ENCODE results near the gene CDH4. TPM values are rescaled to one million over a fixed set of nuclear protein-coding genes. Genes with fewer than 3 reads are reported as not detected.
"Not testable (repeated sequence)": the region's sequence is repeated elsewhere in the genome, so short reads cannot be mapped to it uniquely, and the experiment has no call there.

CDH4 gene
- polyA plus RNA-seq, 6 donors from 2014 or later: not detected

- no peak for ATAC-seq (ENCODE audit: low read depth in 2 of 2)
- H3K27ac Mint-ChIP-seq: no peak overlapping the region
- H3K4me1 Mint-ChIP-seq: no peaks in the 10 kb centered on the region
- no peak for DNase-seq
- H3K9me3 Mint-ChIP-seq: peaks cover 5 to 22% (median 7%) of the 10 kb centered on the region in 7 donors
- peaks cover 4 to 10% (median 6%) of the 10 kb centered on the region in 3 donors for H3K27me3 Mint-ChIP-seq
- H3K4me3 Mint-ChIP-seq: no peak overlapping the region
- no peaks in the 10 kb centered on the region for H3K36me3 Mint-ChIP-seq
These were observed 137.0 kb downstream of the CDH4 start for GRCh38 chr20:61389077-61389476.

- H3K4me1 Mint-ChIP-seq: no peaks in the 10 kb centered on the region
- H3K4me3 Mint-ChIP-seq: no peak overlapping the region
- DNase-seq: no peak
- H3K27ac Mint-ChIP-seq: peak overlapping the region in 1 of 6 donors; percentile 57
- peaks cover 2 to 24% (median 7%) of the 10 kb centered on the region in 7 donors for H3K9me3 Mint-ChIP-seq
- peaks cover 4 to 10% (median 6%) of the 10 kb centered on the region in 3 donors for H3K27me3 Mint-ChIP-seq
- H3K36me3 Mint-ChIP-seq: no peaks in the 10 kb centered on the region
- ATAC-seq (ENCODE audit: low read depth in 2 of 2): no peak
These were observed 139.1 kb downstream of the CDH4 start for GRCh38 chr20:61391185-61391584.

- Mint-ChIP-seq H3K36me3 (no peaks in the 10 kb centered on the region), H3K9me3 (peaks cover 2 to 19% (median 7%) of the 10 kb centered on the region in 7 donors), H3K27ac (no peak overlapping the region), H3K4me3 (no peak overlapping the region), H3K4me1 (no peaks in the 10 kb centered on the region), H3K27me3 (peaks cover 4 to 9% (median 5%) of the 10 kb centered on the region in 3 donors)
- ATAC-seq (ENCODE audit: low read depth in 2 of 2) (no peak), DNase-seq (no peak)
These were observed 139.9 kb downstream of the CDH4 start for GRCh38 chr20:61391812-61392520.

GRCh38 chr20:61394088-61394799 is 142.2 kb downstream of the CDH4 start:
- Mint-ChIP-seq H3K4me1 (no peaks in the 10 kb centered on the region), H3K36me3 (no peaks in the 10 kb centered on the region), H3K27me3 (no peaks in the 10 kb centered on the region), H3K4me3 (no peak overlapping the region), H3K9me3 (peaks cover 2 to 9% (median 7%) of the 10 kb centered on the region in 7 donors), H3K27ac (no peak overlapping the region)
- DNase-seq (no peak), ATAC-seq (ENCODE audit: low read depth in 2 of 2) (no peak)

GRCh38 chr20:61396262-61396848 is 144.3 kb downstream of the CDH4 start:
- Mint-ChIP-seq H3K4me3 (no peak overlapping the region), H3K4me1 (no peaks in the 10 kb centered on the region), H3K27ac (no peak overlapping the region), H3K27me3 (no peaks in the 10 kb centered on the region), H3K9me3 (peaks cover 0 to 16% (median 5%) of the 10 kb centered on the region in 7 donors), H3K36me3 (no peaks in the 10 kb centered on the region)
- DNase-seq: no peak
- ATAC-seq (ENCODE audit: low read depth in 2 of 2): no peak

GRCh38 chr20:61397146-61397545 is 145.1 kb downstream of the CDH4 start:
- Mint-ChIP-seq H3K4me3 (no peak overlapping the region), H3K27me3 (no peaks in the 10 kb centered on the region), H3K36me3 (no peaks in the 10 kb centered on the region), H3K9me3 (peaks cover 0 to 16% (median 3%) of the 10 kb centered on the region in 7 donors), H3K4me1 (no peaks in the 10 kb centered on the region), H3K27ac (no peak overlapping the region)
- no peak for DNase-seq
- ATAC-seq (ENCODE audit: low read depth in 2 of 2): no peak

- Mint-ChIP-seq H3K4me1 (no peaks in the 10 kb centered on the region), H3K27me3 (no peaks in the 10 kb centered on the region), H3K4me3 (no peak overlapping the region), H3K36me3 (no peaks in the 10 kb centered on the region), H3K27ac (no peak overlapping the region), H3K9me3 (peaks cover 0 to 16% (median 3%) of the 10 kb centered on the region in 7 donors)
- ATAC-seq (ENCODE audit: low read depth in 2 of 2) (no peak), DNase-seq (no peak)
These were observed 145.7 kb downstream of the CDH4 start for GRCh38 chr20:61397790-61398189.

GRCh38 chr20:61399433-61399832 is 147.4 kb downstream of the CDH4 start:
- Mint-ChIP-seq H3K27ac (no peak overlapping the region), H3K9me3 (peaks cover 1 to 12% (median 6%) of the 10 kb centered on the region in 7 donors), H3K36me3 (no peaks in the 10 kb centered on the region), H3K4me3 (no peak overlapping the region), H3K4me1 (no peaks in the 10 kb centered on the region), H3K27me3 (no peaks in the 10 kb centered on the region)
- ATAC-seq (ENCODE audit: low read depth in 2 of 2): no peak
- DNase-seq: no peak

- H3K4me3 Mint-ChIP-seq: peak overlapping the region in 1 of 8 donors; percentile 47
- no peaks in the 10 kb centered on the region for H3K36me3 Mint-ChIP-seq
- DNase-seq (no peak), ATAC-seq (ENCODE audit: low read depth in 2 of 2) (no peak)
- peak overlapping the region in 1 of 6 donors; percentile 49 for H3K27ac Mint-ChIP-seq
- no peaks in the 10 kb centered on the region for H3K27me3 Mint-ChIP-seq
- no peaks in the 10 kb centered on the region for H3K4me1 Mint-ChIP-seq
- H3K9me3 Mint-ChIP-seq: peaks cover 1 to 11% (median 6%) of the 10 kb centered on the region in 7 donors
These were observed 148.4 kb downstream of the CDH4 start for GRCh38 chr20:61400499-61400898.

- Mint-ChIP-seq H3K9me3 (peaks cover 6 to 25% (median 12%) of the 10 kb centered on the region in 7 donors), H3K27ac (no peak overlapping the region), H3K4me3 (no peak overlapping the region), H3K27me3 (no peaks in the 10 kb centered on the region), H3K4me1 (peaks cover 0 to 8% (median 0%) of the 10 kb centered on the region in 3 donors), H3K36me3 (peaks cover 0 to 11% of the 10 kb centered on the region in 2 donors)
- DNase-seq (no peak), ATAC-seq (ENCODE audit: low read depth in 2 of 2) (no peak)
These were observed 152.2 kb downstream of the CDH4 start for GRCh38 chr20:61404303-61404702.

- DNase-seq (no peak), ATAC-seq (ENCODE audit: low read depth in 2 of 2) (no peak)
- H3K9me3 Mint-ChIP-seq: peaks cover 6 to 24% (median 12%) of the 10 kb centered on the region in 7 donors
- H3K4me1 Mint-ChIP-seq: peaks cover 0 to 8% (median 0%) of the 10 kb centered on the region in 3 donors
- H3K4me3 Mint-ChIP-seq: peak overlapping the region in 1 of 8 donors; percentile 42
- H3K27me3 Mint-ChIP-seq: no peaks in the 10 kb centered on the region
- H3K36me3 Mint-ChIP-seq: peaks cover 0 to 11% of the 10 kb centered on the region in 2 donors
- H3K27ac Mint-ChIP-seq: no peak overlapping the region
These were observed 152.9 kb downstream of the CDH4 start for GRCh38 chr20:61405007-61405406.

- DNase-seq; H3K27ac Mint-ChIP-seq; ATAC-seq (ENCODE audit: low read depth in 2 of 2); H3K27me3 Mint-ChIP-seq; H3K4me3 Mint-ChIP-seq; H3K4me1 Mint-ChIP-seq: not testable (repeated sequence)
- Mint-ChIP-seq H3K36me3 (peaks cover 0 to 11% of the 10 kb centered on the region in 2 donors), H3K9me3 (peaks cover 3 to 21% (median 10%) of the 10 kb centered on the region in 7 donors)
These were observed 154.7 kb downstream of the CDH4 start for GRCh38 chr20:61406773-61407172.

- peaks cover 0 to 8% (median 0%) of the 10 kb centered on the region in 3 donors for H3K4me1 Mint-ChIP-seq
- peaks cover 0 to 11% of the 10 kb centered on the region in 2 donors for H3K36me3 Mint-ChIP-seq
- no peak overlapping the region for H3K4me3 Mint-ChIP-seq
- no peaks in the 10 kb centered on the region for H3K27me3 Mint-ChIP-seq
- DNase-seq (no peak), ATAC-seq (ENCODE audit: low read depth in 2 of 2) (no peak)
- H3K27ac Mint-ChIP-seq: no peak overlapping the region
- peaks cover 3 to 23% (median 10%) of the 10 kb centered on the region in 7 donors for H3K9me3 Mint-ChIP-seq
These were observed 155.5 kb downstream of the CDH4 start for GRCh38 chr20:61407561-61407960.
